OCI-LY3 (cell line): ENCODE data around the gene CGB2.
"Not testable (repeated sequence)": the region's sequence is repeated elsewhere in the genome, so short reads cannot be mapped to it uniquely, and the experiment has no call there.

ENCODE experiments used
- H2AFZ ChIP-seq: fragments of 200-600, 300-600 bp; shearing (Covaris generic); 2 replicates; pipeline ENCODE4 v1.6.0; 2014; ENCODE audit warnings: antibody characterized with exemption, low read depth, low read length
- H3K27ac ChIP-seq: fragments of 200-600, 300-600 bp; sonication (generic); 2 replicates; pipeline ENCODE4 v1.5.1; 2014; ENCODE audit warnings: mild to moderate bottlenecking, low read length, moderate library complexity, mixed read lengths
- H3K27me3 ChIP-seq: fragments of 200-600, 300-600 bp; sonication (generic); 2 replicates; pipeline ENCODE4 v1.6.1; 2014; ENCODE audit warnings: low read depth, low read length, mixed read lengths
- H3K36me3 ChIP-seq: fragments of 200-600, 300-600 bp; sonication (generic); replicated peaks from 2 replicates; pipeline ENCODE3; 2014; ENCODE audit warnings: low read depth, low read length, mixed read lengths
- H3K4me1 ChIP-seq: fragments of 300-600, 200-600 bp; sonication (generic); 2 replicates; pipeline ENCODE4 v1.6.1; 2014; ENCODE audit warnings: low read length, mixed read lengths
- H3K4me2 ChIP-seq: fragments of 200-600, 300-600 bp; sonication (generic); 2 replicates; pipeline ENCODE4 v1.6.1; 2014; ENCODE audit warnings: low read length, mixed read lengths
- H3K4me3 ChIP-seq: fragments of 300-600, 200-600 bp; sonication (generic); 2 replicates; pipeline ENCODE4 v1.5.1; 2014; ENCODE audit warnings: antibody characterized with exemption, mild to moderate bottlenecking, low read length, moderate library complexity
- H3K79me2 ChIP-seq: fragments of 300-600, 200-600 bp; shearing (Covaris generic); 2 replicates; pipeline ENCODE4 v1.6.1; 2014; ENCODE audit warnings: mild to moderate bottlenecking, low read length, mixed read lengths
- H3K9ac ChIP-seq: fragments of 300-600, 200-600 bp; shearing (Covaris generic); 2 replicates; pipeline ENCODE4 v1.6.0; 2014; ENCODE audit warnings: mild to moderate bottlenecking, low read length, moderate library complexity
- H3K9me3 ChIP-seq: fragments of 200-600, 300-600 bp; shearing (Covaris generic); 2 replicates; pipeline ENCODE4 v1.6.1; 2014; ENCODE audit warnings: low read length, mixed read lengths; ENCODE audit not compliant: insufficient read depth
- H4K20me1 ChIP-seq: fragments of 200-600, 300-600 bp; sonication (generic); 2 replicates; pipeline ENCODE4 v1.6.1; 2016; ENCODE audit warnings: low read length, mixed read lengths; ENCODE audit not compliant: insufficient read depth
- CTCF ChIP-seq: fragments of 200-600, 300-600 bp; sonication (generic); IDR thresholded peaks from 2 replicates; pipeline ENCODE4 v1.5.1; 2014; ENCODE audit warnings: antibody characterized with exemption, low read length, low read depth

CGB2 gene

GRCh38 chr19:49036815-49037214 lies 5.1 kb downstream of the CGB2 start, which contains the start of gene CGB1:
CGB1 (minus strand) TSS chr19:49036895; CDS start chr19:49036711, 184 bp downstream.
- H3K9me3 ChIP-seq, H3K36me3 ChIP-seq, H3K27me3 ChIP-seq, H3K4me3 ChIP-seq, H3K4me1 ChIP-seq, H4K20me1 ChIP-seq, H2AFZ ChIP-seq, H3K4me2 ChIP-seq, H3K79me2 ChIP-seq, H3K9ac ChIP-seq, H3K27ac ChIP-seq: not testable (repeated sequence)
- peak; percentile 59 for TF ChIP-seq CTCF

- H3K9me3 ChIP-seq, H3K36me3 ChIP-seq, H3K27ac ChIP-seq, H3K79me2 ChIP-seq, H4K20me1 ChIP-seq, H3K4me1 ChIP-seq, H2AFZ ChIP-seq, H3K9ac ChIP-seq, H3K4me2 ChIP-seq, H3K4me3 ChIP-seq, H3K27me3 ChIP-seq: not testable (repeated sequence)
These were observed 6.4 kb downstream of the CGB2 start for GRCh38 chr19:49038111-49038510.

- not testable (repeated sequence) for H3K79me2 ChIP-seq
These were observed 7.0 kb downstream of the CGB2 start for GRCh38 chr19:49038557-49039276.

GRCh38 chr19:49039736-49040135 lies 8.0 kb downstream of the CGB2 start:
- H3K4me3 ChIP-seq, H3K36me3 ChIP-seq, H3K27me3 ChIP-seq, H3K9me3 ChIP-seq, H3K79me2 ChIP-seq, H2AFZ ChIP-seq, H3K4me1 ChIP-seq, H3K27ac ChIP-seq, H3K9ac ChIP-seq, H3K4me2 ChIP-seq, H4K20me1 ChIP-seq: not testable (repeated sequence)

More at GRCh38 chr19:49038557-49039276, 7.0 kb downstream of the CGB2 start:
- not testable (repeated sequence) for H3K27ac ChIP-seq, H4K20me1 ChIP-seq, H3K27me3 ChIP-seq, H3K4me3 ChIP-seq, H2AFZ ChIP-seq, H3K9me3 ChIP-seq, H3K36me3 ChIP-seq, H3K4me2 ChIP-seq, H3K9ac ChIP-seq, H3K4me1 ChIP-seq

- Histone ChIP-seq H3K4me2 (no peak overlapping the region), H4K20me1 (no peaks in the 10 kb centered on the region), H3K9ac (no peak overlapping the region), H3K36me3 (no peaks in the 10 kb centered on the region), H3K4me1 (no peaks in the 10 kb centered on the region), H3K4me3 (no peak overlapping the region), H3K27ac (no peak overlapping the region), H3K9me3 (no peaks in the 10 kb centered on the region), H2AFZ (no peak overlapping the region), H3K79me2 (no peaks in the 10 kb centered on the region), H3K27me3 (no peaks in the 10 kb centered on the region)
- no peak for TF ChIP-seq CTCF
These were observed 10.5 kb downstream of the CGB2 start for GRCh38 chr19:49042177-49042576.

- not testable (repeated sequence) for H3K4me2 ChIP-seq, H3K4me1 ChIP-seq, H3K9ac ChIP-seq, H3K27me3 ChIP-seq, H3K36me3 ChIP-seq, H3K4me3 ChIP-seq, H2AFZ ChIP-seq, H3K79me2 ChIP-seq, H3K9me3 ChIP-seq, H3K27ac ChIP-seq, H4K20me1 ChIP-seq
These were observed 11.0 kb downstream of the CGB2 start for GRCh38 chr19:49042666-49043065.

GRCh38 chr19:49043548-49043947 lies 11.9 kb downstream of the CGB2 start, which contains the start of gene CGB5:
CGB5 (plus strand) TSS chr19:49043848; CDS start chr19:49044210, 362 bp downstream.
- H3K79me2 ChIP-seq, H3K36me3 ChIP-seq: not testable (repeated sequence)

GRCh38 chr19:49049011-49049410 lies 17.3 kb downstream of the CGB2 start, which contains the start of gene CGB8:
CGB8 (minus strand) TSS chr19:49049111; CDS start chr19:49048739, 372 bp downstream.
- not testable (repeated sequence) for H3K27ac ChIP-seq, H3K79me2 ChIP-seq, H3K4me3 ChIP-seq, H3K4me2 ChIP-seq, H4K20me1 ChIP-seq, H3K27me3 ChIP-seq, H3K9ac ChIP-seq, H3K9me3 ChIP-seq, H3K4me1 ChIP-seq, H2AFZ ChIP-seq, H3K36me3 ChIP-seq

More at GRCh38 chr19:49043548-49043947, 11.9 kb downstream of the CGB2 start, which contains the start of gene CGB5:
- H3K27ac ChIP-seq, H3K27me3 ChIP-seq, H3K4me2 ChIP-seq, H4K20me1 ChIP-seq, H2AFZ ChIP-seq, H3K4me1 ChIP-seq, H3K9me3 ChIP-seq, H3K4me3 ChIP-seq, H3K9ac ChIP-seq: not testable (repeated sequence)
